Left renal cortex interstitium (tissue), 4 donors: Measurements from ENCODE around the gene CATSPERE. TPM values are rescaled to one million over a fixed set of nuclear protein-coding genes. Genes with fewer than 3 reads are reported as not detected.

Experiments
- DNase-seq, 4 donors: peaks; one replicate each; pipeline ENCODE4 v3.0.0-alpha.2; 2013; ENCODE audit warnings: low read depth in 4 of 4, low spot score in 2 of 4, missing footprints in 1 of 4
- polyA plus RNA-seq, 4 donors: library from polyadenylated mRNA; unstranded; fragments of 120-200 nt; gene quantifications; one replicate each; pipeline ENCODE4 v1.2.1, GENCODE V29; 2013; ENCODE audit not compliant: insufficient read length in 4 of 4

CATSPERE gene
- polyA plus RNA-seq, 4 donors = 1.2 to 2.9 (median 2.1) TPM

DNA sequence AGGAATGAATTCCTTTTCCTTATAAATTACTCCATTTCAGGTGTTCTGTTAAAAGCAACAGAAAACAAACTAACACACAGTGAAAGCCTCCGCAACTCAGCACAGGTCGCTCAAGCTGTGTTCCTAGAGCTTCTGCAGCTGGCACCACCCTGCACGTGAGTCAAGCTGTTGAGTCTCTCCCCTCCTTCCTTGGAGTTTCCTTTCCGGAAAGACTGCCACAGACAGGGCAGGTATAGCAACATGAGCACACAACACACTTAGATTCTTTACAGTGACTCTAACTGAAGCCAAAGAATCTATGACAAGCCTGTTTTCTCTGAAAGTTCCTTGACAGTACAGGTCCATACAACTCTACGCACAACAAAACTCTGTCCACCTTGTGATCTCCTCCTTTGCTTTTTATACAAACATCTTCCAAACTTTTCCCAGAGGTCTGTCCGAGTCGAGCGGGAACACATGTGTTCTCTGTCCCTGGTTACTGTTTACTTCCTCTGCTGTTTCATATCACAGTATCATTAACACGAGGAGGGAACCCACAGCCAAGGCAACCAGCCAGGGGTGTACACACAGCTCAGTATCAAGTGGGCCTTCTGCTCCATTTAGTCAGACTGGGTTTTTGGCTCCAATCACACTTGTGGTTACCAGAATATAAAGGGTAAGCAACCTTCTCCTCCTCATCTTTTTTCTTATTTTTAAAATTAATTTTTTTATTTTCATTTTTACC lies 153.2 kb downstream of the CATSPERE start:
- DNase-seq = no peak

DNA sequence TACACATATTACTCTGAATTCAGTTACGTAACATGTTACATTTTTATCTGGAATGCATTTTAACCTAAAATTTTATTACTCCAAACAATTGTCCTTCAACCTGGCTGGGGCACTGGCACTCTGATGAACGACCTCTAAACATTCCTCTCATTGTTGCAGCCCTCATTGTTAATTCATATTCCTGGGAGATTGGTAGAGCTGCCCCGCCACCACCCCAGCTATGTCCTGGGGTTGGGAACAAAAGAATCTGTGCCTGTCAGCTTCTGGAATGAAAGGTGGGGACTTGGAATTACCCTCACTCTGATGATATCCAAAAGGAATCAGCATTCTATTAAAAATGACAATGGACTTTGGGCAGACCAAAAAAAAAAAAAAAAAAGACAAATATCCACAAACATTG lies 153.8 kb downstream of the CATSPERE start:
- DNase-seq = no peak

DNA sequence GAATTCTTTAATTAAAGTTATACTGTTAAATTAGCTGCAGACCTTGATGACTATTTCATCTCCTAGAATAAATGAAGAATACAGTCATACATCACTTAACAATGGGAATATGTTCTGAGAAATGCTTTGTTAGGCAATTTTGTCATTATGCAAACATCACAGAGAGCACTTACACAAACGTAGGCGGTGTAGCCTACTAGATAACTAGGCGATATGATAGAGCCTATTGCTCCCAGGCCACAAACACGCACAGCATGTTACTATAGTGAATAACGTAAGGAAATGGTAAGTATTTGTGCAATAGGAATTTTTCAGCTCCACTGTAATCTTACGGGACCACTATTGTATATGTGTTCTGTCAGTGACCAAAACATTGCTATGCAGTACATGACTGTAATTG lies 154.2 kb downstream of the CATSPERE start:
- no peak for DNase-seq

DNA sequence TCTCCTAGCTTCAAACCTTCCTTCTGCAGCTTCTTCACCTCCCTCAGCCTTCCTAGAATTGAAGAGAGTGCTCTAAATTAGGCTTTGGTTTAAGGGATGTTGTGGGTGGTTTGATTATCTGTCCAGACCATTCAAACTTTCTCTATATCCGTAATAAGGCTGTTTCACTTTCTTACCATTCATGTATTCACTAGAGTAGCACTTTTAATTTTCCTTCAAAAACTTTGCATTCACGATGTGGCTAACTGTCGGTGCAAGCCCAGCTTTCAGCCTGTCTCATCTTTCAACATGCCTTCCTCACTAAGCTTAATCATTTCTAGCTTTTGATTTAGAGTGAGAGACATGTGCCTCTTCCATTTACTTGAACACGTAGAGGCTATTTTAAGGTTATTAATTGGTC lies 165.6 kb downstream of the CATSPERE start:
- no peak for DNase-seq

DNA sequence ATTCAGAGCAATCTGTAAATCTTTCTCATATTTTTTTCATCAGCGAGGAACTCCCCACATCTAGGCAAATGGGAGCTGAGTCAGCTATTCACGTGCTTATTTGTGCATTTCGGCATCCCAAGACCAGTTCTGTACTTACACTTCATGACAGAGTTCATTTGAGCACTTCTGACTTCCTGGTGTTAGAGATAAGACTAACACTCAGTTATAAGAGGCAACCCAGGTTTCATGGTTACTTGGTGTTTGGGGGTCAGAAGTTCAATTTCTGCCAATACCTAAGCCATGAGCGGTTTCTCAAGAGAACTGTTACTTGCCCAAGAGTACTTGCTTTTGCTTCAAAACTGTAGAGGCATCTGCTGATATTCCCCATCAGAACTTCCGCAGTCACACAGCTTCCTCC lies 167.7 kb downstream of the CATSPERE start:
- no peak for DNase-seq

DNA sequence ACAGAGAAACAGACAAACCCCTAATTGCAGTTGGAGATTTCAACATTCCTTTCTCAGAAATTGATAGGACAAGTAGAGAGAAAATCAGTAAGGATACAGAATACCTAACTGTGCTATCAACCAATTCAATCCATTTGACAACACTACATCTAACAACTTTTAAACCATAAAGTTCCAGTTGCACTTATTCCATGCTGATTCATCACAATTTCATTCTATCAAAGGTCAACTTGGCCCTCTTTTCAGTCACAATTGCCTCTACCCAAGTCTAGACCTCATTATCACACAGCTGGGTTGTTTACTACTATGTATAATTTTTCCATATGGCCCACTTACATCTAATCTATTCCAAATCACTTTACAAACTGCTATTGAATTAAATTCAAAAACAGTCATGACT lies 172.1 kb downstream of the CATSPERE start:
- no peak for DNase-seq

DNA sequence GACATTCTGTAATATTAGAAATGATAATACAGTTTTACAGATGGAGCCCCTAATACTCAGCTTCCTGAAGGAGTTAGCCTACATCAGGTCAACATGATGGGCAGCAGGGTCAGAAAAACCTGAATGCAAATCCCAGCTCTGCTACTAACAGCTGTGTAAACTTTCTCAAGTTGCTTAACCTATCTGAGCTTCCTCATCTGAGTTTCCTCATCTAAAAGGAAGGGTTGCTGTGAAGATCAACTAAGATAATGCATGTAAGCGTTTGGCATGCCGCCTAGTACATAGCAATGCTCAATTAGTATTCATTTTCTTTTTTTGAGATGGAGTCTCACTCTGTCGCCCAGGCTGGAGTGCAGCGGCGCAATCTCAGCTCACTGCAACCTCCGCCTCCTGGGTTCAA lies 173.5 kb downstream of the CATSPERE start:
- DNase-seq = no peak

DNA sequence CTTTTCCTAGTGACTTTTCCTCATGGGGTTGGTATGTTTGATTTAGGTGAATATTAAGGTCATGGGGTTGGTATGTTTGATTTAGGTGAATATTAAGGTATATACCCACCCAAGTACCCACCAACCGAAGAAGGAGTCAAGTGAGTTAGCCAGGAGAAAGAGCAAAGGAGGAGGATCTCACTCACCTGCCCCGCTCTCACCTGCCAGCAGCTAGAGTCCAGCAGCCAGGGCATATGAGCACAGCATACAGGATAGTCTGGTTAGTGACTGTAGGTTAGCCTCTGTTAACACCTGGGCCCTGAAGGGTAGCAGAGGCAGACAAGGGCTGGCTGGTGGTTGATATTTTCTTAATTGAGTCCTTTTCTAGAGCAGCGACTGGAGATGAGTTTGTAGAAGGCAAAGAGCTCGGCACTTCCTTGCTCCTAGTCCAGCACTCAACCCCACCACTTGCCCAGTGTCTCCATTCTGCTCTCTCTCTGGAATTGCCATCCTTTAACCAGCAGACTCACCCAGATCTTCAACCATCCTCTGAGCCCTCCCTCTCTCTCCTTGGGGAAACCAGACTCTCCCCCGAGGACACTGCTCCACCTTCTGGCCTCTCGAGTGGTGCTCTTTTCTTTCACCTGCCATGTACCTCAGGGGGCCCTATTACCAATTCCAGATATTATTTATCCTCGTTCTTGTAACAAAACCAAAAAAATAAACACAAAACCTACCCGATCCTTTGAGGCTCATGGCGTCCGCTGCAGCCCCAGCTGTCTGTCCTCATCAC lies 175.6 kb downstream of the CATSPERE start:
- DNase-seq = no peak

DNA sequence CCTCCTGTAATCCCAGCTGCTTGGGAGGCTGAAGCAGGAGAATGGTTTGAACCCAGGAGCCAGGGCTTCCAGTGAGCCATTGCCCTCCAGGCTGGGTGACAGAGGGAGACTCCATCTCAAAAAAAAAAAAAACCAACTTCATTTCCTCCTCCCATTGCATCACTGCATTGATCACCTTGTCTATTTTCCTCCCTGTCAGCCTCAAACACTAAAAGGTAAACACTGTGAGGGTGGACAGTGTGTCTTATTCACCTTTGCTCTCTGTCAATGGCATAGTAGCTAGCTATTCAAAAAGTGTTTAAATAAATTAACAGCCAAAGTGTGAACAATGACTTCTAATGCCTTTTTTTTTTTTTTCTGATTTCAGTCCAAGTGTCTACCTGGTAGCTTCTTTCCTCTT lies 178.5 kb downstream of the CATSPERE start:
- DNase-seq = no peak

DNA sequence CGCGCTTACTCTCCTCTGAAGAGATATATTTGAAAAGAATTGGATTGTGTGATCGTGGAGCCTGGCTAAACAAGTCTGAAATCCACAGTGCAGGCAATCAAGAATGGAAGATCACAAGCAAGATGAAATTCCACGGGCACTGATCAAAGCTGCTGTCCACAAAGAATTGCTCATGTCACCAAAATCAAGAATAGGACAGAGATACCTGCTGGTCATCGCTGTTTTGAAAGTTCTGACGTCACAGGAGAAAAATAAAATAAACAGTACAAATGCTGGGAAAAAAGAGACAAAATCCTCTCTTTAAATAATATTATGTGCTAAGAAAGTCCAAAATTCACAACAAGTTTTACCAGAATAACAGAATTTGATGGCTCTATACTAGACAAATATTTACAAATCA lies 179.8 kb downstream of the CATSPERE start:
- no peak for DNase-seq

DNA sequence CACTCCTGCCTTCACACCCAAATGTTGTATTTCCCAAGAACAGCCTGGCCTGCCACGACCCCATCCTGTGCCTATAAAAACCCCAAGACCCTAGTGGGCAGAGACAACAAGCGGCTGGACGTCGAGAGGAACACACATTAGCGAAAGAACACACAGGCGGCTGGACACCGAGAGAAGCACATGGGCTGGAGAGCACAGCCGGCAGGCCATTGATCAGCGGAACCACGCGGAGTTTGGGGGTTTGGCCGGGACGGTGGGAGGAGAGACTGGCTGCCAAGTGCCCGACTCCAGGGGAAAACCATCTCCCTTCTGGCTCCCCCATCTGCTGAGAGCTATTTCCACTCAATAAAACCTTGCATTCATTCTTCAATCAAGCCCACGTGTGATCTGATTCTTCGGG lies 181.5 kb downstream of the CATSPERE start:
- DNase-seq = no peak

DNA sequence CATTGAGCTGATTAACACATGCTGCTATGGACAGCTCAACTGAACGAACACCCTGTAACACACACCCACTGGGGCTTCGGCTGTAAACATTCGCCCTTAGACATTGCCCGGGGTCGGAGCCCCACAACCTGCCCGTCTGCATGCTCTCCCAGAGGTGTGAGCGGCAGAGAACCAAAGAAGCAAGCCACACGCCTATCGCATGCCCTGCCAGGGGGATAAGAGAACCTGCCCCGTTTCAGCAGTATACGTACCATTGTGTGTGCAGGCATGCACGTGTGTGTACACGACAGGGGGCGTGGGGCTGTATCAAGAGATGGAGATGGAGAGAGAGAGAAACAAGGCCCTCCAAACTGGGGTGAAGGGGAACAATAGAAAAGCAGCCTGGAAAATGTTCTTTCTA lies 181.9 kb downstream of the CATSPERE start:
- no peak for DNase-seq

DNA sequence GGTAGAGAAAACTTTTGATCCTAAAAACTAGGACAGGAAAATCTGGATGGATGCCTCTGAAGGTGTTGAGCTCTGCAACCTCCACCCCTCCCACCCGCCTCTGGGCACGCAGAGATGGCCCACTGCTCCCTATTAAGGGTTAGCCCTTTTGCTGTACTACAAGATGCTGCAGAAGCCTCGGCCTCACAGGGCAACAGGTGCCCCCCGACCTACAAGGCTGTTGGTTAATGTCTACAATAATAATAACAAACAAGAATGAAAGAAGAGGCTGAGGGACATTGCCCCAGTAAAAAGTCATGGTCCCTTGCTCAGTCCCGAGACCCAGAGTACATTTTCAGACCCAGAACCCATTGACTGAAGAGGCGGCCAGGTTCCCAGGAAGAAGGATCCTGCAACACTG lies 184.3 kb downstream of the CATSPERE start:
- no peak for DNase-seq

DNA sequence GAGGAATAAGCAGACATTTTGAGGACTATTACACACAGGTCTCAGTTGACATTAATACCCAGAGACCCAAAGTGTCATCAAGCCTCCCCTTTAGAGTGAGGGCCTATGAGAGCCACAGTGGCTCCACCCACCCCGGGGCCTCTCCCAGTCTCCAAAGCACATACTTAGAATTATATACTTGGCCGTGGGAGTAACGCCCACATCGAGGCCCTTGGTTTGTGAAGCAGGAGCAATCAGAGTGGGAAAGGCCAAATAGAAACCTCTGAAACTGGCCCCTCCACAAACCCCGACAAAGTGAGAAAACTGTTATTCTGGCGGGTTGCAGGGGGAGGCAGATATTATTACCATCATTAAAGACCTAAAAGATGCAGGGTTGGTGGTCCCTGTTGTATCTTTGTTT lies 184.8 kb downstream of the CATSPERE start:
- no peak for DNase-seq

DNA sequence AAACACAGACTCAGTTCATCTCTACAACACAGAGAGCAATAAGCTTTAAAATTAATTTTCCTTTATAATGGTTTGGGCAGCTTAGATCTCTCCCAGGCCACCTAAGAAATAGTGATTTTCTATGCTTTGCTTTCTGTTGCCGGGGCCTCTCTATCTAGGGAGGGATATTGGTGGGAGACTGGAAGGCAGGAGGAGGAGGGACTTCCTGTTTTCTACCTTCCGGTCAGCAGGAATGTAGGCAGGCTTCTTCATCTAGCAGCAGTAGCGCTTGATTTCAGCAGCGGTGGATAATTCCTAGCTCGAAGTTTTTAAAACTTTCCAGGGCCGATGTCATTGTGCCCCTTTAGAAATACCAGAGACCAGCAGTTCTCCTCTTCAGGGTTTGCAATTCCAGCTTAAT lies 186.7 kb downstream of the CATSPERE start:
- DNase-seq = no peak

DNA sequence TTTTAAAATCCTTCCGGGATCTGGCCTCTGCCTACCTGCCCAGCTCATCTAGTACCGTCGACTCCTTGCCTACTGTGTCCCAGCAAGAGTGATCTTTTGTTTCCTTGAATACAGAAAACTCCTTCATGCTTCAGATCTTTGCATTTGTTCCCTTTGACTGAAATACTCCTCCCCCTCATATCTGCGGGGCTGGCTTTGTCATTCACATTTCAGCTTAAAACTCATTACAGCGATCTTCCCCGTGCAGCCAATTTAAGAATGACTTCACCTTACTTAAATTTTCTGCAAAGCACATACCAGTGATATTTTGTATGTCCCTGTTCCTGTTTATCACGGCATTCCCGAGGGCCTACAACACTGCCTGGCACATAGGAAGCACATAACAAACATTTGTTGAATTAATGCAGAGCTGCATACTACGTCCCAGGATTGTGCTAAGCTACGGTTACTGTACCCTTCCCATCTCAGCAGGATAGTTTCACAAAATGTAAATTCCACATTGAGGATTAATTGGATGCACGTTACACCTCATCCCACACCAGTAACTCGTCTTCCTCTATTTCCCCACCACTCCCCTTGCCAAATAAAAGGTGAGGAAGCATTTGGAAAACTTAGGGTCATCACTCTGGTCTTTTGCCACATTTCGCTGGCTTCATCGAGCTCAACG lies 191.0 kb downstream of the CATSPERE start:
- DNase-seq = peak in 1 of 4 donors; percentile 50

DNA sequence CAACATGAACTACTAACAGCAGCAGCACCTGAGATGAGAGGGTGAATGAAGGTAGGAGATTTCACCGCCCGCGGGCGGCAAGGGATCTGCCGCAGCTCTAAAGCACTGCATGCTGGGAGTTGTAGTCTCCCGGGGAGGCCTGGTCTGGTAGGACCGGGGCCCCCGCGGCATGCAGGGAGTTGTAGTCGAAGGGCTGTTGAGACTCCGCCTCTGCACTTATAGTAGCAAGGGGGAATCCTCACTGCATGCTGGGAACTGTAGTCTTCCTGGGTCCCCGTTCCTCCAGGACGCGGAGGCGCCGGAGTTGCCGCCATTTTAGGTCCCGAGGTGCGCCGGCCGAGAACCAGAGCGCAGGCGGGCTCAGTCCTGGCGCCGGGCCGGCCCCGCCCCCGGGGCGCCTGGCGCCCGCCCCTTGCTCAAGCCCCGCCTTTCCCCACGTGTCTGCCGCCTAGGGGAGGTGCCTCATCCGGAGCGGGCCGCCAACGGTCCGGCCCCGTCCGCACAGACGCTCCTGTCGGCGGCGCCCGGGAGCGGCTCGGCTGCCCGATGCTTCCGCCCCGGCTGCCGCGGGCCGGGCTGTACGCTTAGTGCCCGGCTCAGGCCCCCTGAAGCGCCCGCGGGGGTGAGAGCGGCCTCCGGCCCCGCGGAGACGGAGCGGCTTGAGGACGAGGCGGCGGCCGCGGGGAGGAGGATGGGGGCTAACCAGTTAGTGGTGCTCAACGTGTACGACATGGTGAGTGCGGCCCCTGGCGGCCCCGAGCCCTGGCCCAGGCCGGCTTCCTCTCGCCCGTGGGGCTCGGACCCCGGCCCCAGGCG lies 191.8 kb downstream of the CATSPERE start, which contains the start of gene DESI2:
DESI2 (plus strand) TSS at position 504 of the 816 bp plus-strand sequence; CDS start at position 692, 188 bp downstream.
- peak; percentile 93 to 98 (median 96) for DNase-seq

DNA sequence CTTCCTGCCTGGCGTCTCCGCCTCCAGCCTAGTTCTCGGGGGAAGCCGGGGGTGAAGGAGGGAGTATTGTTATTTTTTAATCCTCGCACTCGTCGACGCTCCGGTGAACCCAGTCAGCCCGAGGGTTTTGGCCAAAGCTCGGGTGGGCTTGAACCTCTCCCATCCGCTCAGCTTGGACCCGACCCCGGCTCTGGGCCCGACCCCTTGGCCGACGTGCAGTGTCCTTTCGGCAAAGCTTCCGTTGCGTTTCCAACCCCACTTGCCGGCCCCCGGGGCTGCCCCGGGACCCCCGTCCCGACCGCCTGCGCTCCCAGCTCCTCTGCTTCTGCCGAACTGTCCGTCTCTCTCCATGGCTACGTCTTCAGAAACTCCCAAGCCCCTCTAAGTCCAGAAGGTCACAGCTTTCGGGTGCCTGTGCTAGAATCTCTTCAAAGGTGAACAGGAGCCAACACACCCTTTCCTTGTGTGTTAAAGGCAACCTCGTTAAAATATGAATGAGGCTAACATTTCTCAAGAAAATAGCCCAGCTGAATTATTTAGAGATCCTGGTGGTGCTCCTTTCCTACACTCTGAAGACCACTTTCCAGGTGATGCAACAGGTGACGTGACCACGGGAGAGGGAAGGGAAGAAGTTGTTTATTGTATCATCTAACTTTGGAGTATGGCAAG lies 192.5 kb downstream of the CATSPERE start:
- DNase-seq = no peak

DNA sequence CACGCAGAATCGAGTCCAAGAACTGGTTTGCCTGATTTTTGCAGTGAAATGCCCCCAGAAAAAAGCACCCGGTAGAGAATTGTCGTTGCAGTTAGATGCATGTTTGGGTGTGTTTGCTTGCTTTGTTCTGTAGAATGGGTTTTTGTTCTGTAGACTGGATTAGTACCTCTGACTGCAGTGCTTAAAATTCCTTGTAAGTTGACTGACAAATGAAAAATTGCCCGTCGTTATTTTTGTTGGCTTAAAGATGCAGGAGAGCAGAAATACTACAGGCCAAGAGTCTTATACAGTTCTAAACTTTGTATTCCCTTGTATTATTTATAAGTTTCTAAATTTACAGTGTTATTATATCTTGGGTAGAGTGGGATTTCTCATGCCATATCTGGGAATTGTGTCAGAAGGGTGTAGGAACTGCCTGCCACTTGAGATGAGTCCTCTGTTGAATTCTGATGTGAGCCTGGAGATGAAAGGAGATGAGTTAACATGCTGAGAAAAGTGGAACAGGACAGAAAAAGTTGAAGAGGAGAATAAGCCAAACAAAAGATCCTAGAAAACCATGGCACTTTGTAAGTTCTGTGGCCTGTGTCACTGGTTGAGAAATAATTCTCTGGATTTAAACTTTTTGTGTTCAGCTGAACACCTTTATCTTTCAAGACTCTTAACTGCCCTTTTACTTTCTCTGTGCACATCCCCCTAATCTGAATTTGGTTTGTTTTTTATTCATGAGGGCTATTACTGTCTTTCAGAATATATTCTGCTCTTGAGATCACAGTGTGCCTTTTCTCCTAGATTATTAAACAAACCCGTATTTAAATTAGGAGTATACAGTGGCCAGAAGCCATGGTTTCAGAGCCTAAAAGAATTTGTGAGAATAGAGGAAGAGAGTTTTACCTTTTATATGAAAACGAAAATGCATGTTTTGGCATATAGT lies 193.3 kb downstream of the CATSPERE start:
- no peak for DNase-seq
